ENCODE data around the gene TBX15.
A peak's percentile ranks its signal among the peaks of the same experiment; 100 is the strongest.

Gene TBX15

GRCh38 chr1:118997225-118997624, 9.1 kb upstream of the TBX15 start:
- no peak for ATAC-seq
- TF ChIP-seq TCF4 (CRISPR knock-in tag; IDR thresholded peaks at IDR 0.05; ENCODE audit: borderline replicate concordance) (no peak), ZFP3 (CRISPR knock-in tag; IDR thresholded peaks at IDR 0.05) (no peak)

- TF ChIP-seq TSHZ2 (CRISPR knock-in tag; IDR thresholded peaks at IDR 0.05), result no peak
- TF ChIP-seq ZFP3 (CRISPR knock-in tag; IDR thresholded peaks at IDR 0.05), result no peak
- TF ChIP-seq ISL1 (CRISPR knock-in tag; IDR thresholded peaks at IDR 0.05), result no peak
These were observed 7.3 kb upstream of the TBX15 start for GRCh38 chr1:118995312-118996016.

DNA sequence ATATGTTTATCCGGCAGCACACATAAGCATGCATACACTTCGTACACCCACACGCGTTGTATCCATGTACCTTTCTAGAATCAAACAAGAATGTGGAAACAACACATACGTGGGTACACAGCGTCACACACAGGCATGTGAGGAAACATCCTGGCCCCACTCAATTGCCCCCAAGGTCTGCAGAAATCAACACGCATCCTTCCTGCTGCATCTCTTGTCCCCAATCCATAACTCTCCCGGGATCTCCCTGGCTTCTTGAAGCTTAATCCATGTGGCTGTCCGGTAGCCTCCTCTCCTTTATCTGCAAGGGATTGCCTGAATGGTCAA, 5.5 kb upstream of the TBX15 start:
- TF ChIP-seq SNAI2 (CRISPR knock-in tag; IDR thresholded peaks at IDR 0.05), result no peak
- no peak for TF ChIP-seq TCF4 (CRISPR knock-in tag; IDR thresholded peaks at IDR 0.05; ENCODE audit: borderline replicate concordance)
- no peak for TF ChIP-seq ESRRG (CRISPR knock-in tag; IDR thresholded peaks at IDR 0.05)
- no peak for TF ChIP-seq ISL1 (CRISPR knock-in tag; IDR thresholded peaks at IDR 0.05)
- TF ChIP-seq ZFP30 (CRISPR knock-in tag; IDR thresholded peaks at IDR 0.05), result no peak
- TF ChIP-seq OSR1 (CRISPR knock-in tag; IDR thresholded peaks at IDR 0.05), result no peak
- no peak for TF ChIP-seq ZC3H10 (CRISPR knock-in tag; IDR thresholded peaks at IDR 0.05)
- TF ChIP-seq PATZ1 (CRISPR knock-in tag; IDR thresholded peaks at IDR 0.05; ENCODE audit: borderline replicate concordance), result no peak
- TF ChIP-seq TSHZ2 (CRISPR knock-in tag; IDR thresholded peaks at IDR 0.05), result no peak
- TF ChIP-seq ZNF8 (CRISPR knock-in tag; IDR thresholded peaks at IDR 0.05), result no peak
- no peak for TF ChIP-seq ZNF565 (CRISPR knock-in tag; conservative IDR thresholded peaks at IDR 0.05; ENCODE audit: low read depth)
- no peak for TF ChIP-seq BACH2 (CRISPR knock-in tag; IDR thresholded peaks at IDR 0.05; ENCODE audit: borderline replicate concordance)
- no peak for TF ChIP-seq PPARA (CRISPR knock-in tag; IDR thresholded peaks at IDR 0.05; ENCODE audit: borderline replicate concordance)
- no peak for TF ChIP-seq ZNF70 (CRISPR knock-in tag; IDR thresholded peaks at IDR 0.05)
- no peak for ATAC-seq

More at GRCh38 chr1:118995312-118996016, 7.3 kb upstream of the TBX15 start:
- ATAC-seq, result no peak

DNA sequence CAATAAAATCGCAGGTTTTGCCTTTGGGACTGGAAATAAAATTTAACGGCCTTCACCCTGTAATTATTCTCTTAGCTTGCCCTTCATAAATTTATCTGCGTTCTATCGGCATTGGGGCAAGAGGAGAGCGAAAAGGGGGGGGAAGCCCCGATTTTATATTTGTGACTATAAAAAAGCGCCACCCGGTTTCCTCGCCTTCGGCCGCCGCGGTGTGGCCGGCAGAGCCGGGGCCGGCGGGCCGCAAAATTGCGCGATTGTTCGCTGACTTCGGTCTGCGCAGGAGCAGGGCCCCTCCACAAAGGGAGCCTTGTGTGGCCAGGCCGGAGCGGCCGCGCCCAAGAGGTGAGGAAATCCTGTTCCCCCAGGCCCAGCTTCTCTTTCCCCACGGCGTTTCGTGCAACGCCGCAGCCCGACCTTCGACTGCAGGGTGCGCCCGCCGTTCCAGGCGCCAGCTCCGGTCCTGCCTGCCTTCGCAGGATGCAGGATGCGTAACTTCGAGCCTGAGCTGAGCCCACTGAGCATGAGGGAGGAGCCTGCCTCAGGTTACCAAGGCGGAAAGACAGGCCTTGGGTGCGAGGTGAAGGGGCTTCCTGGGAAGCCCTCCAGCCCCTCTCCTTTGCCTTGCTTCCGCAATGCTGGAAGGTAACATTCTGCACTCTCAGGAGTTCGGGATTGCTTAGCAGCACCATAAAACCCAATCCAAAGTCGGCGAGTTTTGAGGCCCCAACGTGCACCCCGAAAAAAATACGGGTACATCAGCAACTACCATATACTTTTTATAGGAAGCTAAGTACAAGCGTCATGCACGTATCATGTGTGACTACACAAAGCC, 4.9 kb upstream of the TBX15 start:
- ATAC-seq, result peak; percentile 32; the same call in 1 of the 3 replicates
- TF ChIP-seq CSDC2 (CRISPR knock-in tag; IDR thresholded peaks at IDR 0.05), result no peak
- TF ChIP-seq TSHZ2 (CRISPR knock-in tag; IDR thresholded peaks at IDR 0.05), result no peak
- TF ChIP-seq ZNF565 (CRISPR knock-in tag; conservative IDR thresholded peaks at IDR 0.05; ENCODE audit: low read depth), result no peak
- TF ChIP-seq OSR1 (CRISPR knock-in tag; IDR thresholded peaks at IDR 0.05), result no peak
- TF ChIP-seq PATZ1 (CRISPR knock-in tag; IDR thresholded peaks at IDR 0.05; ENCODE audit: borderline replicate concordance), result no peak
- TF ChIP-seq, protein P1, sequence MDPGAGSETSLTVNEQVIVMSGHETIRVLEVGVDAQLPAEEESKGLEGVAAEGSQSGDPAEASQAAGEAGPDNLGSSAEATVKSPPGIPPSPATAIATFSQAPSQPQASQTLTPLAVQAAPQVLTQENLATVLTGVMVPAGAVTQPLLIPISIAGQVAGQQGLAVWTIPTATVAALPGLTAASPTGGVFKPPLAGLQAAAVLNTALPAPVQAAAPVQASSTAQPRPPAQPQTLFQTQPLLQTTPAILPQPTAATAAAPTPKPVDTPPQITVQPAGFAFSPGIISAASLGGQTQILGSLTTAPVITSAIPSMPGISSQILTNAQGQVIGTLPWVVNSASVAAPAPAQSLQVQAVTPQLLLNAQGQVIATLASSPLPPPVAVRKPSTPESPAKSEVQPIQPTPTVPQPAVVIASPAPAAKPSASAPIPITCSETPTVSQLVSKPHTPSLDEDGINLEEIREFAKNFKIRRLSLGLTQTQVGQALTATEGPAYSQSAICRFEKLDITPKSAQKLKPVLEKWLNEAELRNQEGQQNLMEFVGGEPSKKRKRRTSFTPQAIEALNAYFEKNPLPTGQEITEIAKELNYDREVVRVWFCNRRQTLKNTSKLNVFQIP (CRISPR knock-in tag; IDR thresholded peaks at IDR 0.05; ENCODE audit: borderline replicate concordance, low read depth), result no peak
- no peak for TF ChIP-seq ZC3H10 (CRISPR knock-in tag; IDR thresholded peaks at IDR 0.05)
- TF ChIP-seq SNAI2 (CRISPR knock-in tag; IDR thresholded peaks at IDR 0.05), result no peak
- no peak for TF ChIP-seq ISL1 (CRISPR knock-in tag; IDR thresholded peaks at IDR 0.05)
